Measurements from ENCODE around the gene CD52. TPM values are rescaled to one million over a fixed set of nuclear protein-coding genes. Genes with fewer than 3 reads are reported as not detected.
A peak's percentile ranks its signal among the peaks of the same experiment; 100 is the strongest.

The CD52 gene, protein sequence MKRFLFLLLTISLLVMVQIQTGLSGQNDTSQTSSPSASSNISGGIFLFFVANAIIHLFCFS
- not detected in 2 replicates for total RNA-seq
- polyA plus RNA-seq (2012), result 0.68 TPM

DNA sequence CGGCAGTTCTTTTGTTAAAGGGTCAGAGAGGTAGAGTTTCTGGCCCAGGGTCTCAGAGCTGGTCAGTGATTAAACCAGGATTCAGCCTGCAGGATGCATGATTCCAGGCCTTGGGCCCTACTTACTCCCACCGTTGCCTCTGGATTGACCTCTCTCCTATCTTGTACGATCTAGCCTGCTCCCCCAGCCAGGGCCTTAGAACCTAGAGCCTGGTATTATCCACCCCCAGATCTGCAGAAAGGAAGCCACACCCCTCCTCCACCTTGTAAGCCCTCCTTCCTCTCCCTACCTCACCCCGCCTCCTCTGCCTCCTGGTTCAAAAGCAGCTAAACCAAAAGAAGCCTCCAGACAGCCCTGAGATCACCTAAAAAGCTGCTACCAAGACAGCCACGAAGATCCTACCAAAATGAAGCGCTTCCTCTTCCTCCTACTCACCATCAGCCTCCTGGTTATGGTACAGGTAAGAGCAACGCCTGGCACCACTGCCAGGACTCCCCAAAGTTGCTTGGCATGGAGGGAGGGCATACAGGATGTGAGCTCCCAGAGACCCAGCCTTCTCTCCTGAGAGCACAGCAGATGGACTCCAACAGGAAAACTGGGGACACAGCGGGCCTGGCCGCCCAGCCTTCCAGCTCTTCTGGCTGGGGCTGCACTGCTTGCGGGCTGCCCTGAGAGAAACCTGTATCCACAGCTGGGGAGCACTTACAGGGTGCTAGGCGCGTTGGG lies at the start of gene CD52:
TSS of gene CD52 (plus strand) at position 347 of the 726 bp plus-strand sequence. CDS start at position 407, 60 bp downstream.
- DNase-seq (ENCODE audit: low read depth), result no peak

GRCh38 chr1:26268290-26269197 lies 49.2 kb upstream of the CD52 start:
- DNase-seq (ENCODE audit: low read depth), result no peak

DNA sequence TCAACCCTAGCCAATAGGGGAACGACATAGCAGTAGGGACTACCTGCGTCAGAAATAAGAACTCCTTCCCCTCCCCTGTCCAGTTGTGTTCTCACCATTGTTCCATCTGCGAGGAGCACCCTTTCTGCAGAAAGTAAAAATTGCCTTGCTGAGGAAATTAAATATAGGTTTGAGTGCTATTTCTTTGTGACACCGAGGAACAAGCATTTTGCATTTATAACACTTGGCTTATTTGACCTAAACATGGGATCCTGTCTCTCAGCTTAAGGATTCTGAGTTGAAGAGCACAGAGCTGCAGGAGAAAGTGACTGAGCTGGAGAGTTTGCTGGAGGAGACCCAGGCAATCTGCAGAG lies 48.6 kb upstream of the CD52 start:
- no peak for DNase-seq (ENCODE audit: low read depth)

GRCh38 chr1:26274801-26275425 lies 42.8 kb upstream of the CD52 start:
- no peak for DNase-seq (ENCODE audit: low read depth)

- peak; percentile 96 for DNase-seq (ENCODE audit: low read depth)
These were observed 42.0 kb upstream of the CD52 start for GRCh38 chr1:26275580-26276431.

DNA sequence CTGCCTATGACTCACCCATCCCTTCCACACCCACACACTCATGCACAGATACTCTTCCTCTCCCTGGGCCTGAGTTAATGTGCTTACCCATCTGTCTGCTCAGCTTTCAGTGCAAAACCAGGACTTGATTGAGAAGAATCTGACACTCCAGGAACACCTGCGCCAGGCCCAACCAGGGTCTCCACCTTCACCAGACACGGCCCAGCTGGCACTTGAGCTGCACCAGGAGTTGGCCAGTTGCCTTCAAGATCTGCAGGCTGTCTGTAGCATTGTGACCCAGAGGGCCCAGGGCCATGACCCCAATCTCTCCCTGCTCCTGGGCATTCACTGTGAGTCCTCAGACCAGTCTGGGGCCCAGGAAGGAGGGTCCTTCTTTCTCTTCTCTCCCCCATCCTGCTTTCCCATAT lies 41.3 kb upstream of the CD52 start:
- DNase-seq (ENCODE audit: low read depth), result no peak

DNA sequence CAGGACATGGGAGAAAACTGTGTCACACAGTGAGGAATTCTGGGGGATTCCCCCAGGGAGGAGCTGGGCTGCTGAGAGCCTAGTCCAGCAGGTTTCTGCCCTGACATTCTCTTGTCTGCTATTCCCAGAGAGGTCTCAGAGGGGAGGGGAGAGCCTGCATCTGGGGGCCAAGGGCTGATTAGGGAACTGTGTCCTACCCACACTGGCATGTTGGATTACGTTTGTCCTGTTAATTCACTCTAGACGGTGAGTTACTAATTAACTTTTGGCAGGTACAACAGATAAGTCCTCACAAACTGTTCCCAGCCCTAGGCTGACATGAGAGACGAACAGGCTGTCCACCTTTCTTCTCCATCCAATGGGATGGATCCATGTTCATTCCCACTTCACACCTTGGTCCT lies 40.5 kb upstream of the CD52 start:
- DNase-seq (ENCODE audit: low read depth), result no peak

GRCh38 chr1:26277719-26278118 lies 40.0 kb upstream of the CD52 start:
- DNase-seq (ENCODE audit: low read depth), result peak; percentile 43

GRCh38 chr1:26278303-26278702 lies 39.5 kb upstream of the CD52 start:
- peak; percentile 67 for DNase-seq (ENCODE audit: low read depth)

DNA sequence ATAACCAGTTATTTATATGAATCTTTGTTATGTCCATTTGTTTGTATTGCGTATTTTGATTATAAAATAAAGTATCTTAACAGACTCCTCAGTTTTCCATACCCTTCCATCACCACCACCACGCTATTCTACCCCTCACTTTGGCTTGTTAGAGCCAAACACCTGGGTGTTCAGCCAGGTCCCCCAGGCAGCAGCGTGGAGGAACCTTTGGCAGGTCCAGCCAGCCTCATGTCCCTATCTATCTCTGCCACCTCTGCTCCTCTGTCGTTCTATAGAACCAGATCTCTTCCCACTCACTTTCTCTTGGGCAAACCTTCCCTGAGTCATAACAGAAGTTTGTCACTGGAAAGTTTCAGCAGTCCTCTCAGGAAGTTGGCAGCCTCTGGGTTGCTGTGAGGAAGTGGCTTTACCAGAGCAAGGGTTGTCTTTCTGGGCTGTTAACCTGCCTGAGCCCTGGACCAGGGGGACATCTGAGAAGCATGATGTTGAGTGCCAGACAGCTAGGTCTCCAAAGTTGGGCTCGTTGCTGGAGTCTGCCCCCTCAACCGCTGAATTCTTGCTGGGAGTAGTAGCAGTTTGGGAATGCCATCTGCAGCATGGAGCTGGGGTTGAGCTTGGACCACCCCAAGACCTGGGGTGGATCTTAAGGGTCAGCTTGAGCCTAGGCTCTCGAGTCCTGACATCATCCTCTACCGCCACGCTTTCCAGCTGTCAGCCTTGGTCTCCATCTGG lies 38.9 kb upstream of the CD52 start:
- peak; percentile 53 for DNase-seq (ENCODE audit: low read depth)

DNA sequence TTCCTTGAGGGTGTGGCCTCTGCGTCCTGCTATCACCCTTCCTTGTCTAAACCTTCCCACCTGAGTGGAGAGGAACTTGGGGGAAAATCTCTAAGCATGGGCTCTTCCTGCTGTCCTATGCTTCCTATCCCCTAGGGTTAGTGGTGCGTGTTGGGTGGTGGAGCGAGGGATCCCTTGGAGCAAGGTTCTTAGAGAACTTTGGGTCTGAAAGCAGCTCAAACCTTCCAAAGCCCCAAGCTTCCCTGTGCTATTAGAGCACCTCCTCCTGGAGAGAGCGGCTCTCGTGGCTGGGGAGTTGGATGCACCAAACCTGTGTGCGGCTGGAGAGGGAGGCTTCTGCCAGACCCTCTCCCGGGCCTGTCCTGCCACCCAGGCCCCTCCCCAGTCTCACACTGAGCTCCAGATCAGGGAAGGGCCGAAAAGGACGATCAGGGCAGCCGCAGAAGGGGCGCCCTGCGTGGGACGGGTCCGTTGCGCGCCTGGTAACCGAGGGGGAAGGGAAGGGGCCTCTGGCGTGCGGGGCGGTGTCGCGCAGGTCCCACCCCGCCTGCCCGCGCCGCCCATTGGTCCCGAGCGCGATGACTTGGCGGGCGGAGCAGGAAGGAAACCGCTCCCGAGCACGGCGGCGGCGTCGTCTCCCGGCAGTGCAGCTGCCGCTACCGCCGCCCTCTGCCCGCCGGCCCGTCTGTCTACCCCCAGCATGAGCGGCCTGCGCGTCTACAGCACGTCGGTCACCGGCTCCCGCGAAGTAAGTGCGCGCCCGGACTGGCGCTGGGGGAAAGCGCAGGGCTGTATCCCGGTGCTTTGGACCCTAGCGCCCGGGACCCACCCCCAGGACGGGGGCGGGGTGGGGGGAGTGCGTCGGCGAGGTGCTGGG lies 38.1 kb upstream of the CD52 start, which contains the start of gene SH3BGRL3:
TSS of gene SH3BGRL3 (plus strand) at position 631 of the 877 bp plus-strand sequence. CDS start at position 701, 70 bp downstream.
- DNase-seq (ENCODE audit: low read depth), result peak; percentile 91

DNA sequence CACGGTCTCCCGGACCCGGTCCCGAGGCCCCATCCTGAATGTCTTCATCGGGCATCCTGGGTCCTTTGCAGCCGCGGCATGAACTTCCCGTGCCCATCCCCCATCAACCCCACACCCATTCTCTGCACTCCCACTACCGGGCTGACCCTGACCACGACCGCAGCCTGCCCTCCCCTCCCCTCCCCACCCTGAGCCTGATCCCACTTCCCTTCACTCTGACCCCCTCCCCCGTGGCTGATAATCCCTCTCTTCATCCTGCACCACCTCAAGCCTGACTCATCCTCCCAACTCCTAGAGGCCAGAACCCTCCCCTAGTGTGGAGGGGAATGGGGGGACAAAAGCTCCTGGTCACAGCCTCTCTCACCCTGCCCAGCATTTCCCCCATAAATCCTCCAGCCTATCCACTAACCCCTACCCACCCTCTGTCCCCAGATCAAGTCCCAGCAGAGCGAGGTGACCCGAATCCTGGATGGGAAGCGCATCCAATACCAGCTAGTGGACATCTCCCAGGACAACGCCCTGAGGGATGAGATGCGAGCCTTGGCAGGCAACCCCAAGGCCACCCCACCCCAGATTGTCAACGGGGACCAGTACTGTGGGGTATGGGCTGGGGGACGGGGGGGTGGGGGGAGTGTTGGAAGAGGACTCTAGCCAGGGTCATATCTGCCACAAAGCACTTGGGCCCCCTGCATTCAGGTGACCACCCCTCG lies 37.3 kb upstream of the CD52 start:
- DNase-seq (ENCODE audit: low read depth), result peak; percentile 57

GRCh38 chr1:26281091-26281958 lies 36.4 kb upstream of the CD52 start:
- DNase-seq (ENCODE audit: low read depth), result peak; percentile 7

DNA sequence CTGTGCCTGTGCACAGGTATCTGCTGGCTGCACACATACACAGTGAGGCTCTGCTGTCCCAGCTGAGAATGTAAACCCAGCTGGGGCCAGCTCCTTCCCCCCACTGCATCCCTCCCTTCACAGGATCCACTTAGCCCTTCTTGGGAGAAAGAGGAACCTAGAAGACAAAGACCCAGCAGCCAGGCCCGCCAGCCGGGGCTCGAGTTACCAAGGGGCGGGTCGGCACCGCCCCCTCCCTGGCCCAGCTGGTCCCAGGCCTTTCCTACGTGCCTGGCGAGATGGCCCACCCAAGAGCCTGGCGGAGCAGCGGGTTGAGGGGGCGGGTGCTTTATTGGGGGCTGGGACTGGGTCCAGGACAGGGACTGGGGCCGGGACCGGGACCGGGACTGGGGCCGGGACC lies 35.8 kb upstream of the CD52 start:
- DNase-seq (ENCODE audit: low read depth), result peak; percentile 62

DNA sequence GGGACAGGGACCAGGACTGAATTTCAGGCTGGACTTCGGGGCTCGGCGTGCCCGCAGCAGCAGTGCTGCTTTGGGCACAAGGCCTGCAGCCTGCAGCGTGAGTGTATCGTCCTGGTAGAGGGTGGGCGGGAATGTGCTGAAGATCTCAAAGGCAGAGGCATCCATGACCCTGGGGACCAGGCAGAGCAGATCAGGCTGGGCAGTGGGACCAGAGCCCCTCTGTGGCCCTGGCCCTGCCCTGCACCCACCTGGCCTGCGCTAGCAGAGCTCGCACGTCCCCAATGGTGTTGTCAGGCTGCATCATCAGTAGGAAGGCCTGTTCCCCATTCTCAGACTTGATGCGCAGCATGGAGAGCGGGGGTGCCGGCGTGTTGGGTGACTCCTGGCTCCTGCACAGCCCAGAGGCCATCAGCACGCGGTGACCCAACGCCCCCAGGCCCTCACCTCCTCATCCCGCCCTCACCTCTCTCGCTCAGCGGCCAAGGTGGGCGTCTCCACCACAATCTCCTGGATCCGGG lies 35.3 kb upstream of the CD52 start:
- no peak for DNase-seq (ENCODE audit: low read depth)

DNA sequence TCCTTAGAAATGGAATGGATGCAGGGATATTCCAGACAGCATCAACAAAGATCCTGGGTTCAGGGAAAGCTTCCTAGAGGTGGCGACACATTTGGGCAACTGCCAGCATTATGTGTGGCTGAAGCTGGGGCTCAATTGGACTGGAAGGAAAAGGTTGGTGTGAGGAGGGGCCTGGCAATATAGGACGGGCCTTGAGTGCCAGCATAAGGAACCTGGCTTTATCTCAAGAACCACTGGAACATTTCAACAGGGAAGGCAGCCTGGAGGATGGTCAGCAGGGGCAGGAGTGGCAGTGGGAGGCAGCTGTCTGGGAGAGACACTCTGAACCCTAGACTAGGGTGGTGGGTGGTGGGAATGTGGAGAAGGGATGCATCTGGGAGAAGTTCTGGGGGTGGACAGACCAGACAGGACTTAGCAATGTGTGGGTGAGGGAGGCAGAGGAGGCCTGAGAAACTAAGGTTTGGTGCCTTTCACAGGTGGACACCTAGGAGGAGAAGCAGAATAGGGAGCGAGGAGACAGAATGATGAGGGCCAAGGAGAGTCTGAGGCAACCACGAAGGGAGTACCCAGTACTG lies 34.4 kb upstream of the CD52 start:
- peak; percentile 15 for DNase-seq (ENCODE audit: low read depth)
